Panc1 (cell line): Measurements from ENCODE around the gene CIPC.

ENCODE experiments used
- CTCF ChIP-seq: fragments of 450-650 bp; IDR thresholded peaks from 2 replicates; pipeline ENCODE4 v1.5.1; 2017; ENCODE audit warnings: mild to moderate bottlenecking
- POLR2AphosphoS5 ChIP-seq: IDR thresholded peaks from 2 replicates; pipeline ENCODE4 v1.6.1; 2012; ENCODE audit warnings: mild to moderate bottlenecking, low read depth, low read length, moderate library complexity

GRCh38 chr14:77103475-77103874, 5.4 kb downstream of the CIPC start:
- TF ChIP-seq CTCF, result no peak
- TF ChIP-seq POLR2AphosphoS5, result no peak
